HepG2 (cell line): ENCODE data around the gene KLHDC2. TPM values are rescaled to one million over a fixed set of nuclear protein-coding genes. Genes with fewer than 3 reads are reported as not detected.

Source experiments
- ARID2 ChIP-seq: sonication (generic); formaldehyde crosslinking; IDR thresholded peaks from 2 replicates; pipeline ENCODE4 v1.8.1; 2022; ENCODE audit warnings: mild to moderate bottlenecking, missing genetic modification reagents, borderline replicate concordance
- ATF2 ChIP-seq: sonication (generic); formaldehyde crosslinking; IDR thresholded peaks from 2 replicates; pipeline ENCODE4 v1.4.0; 2020; ENCODE audit warnings: missing genetic modification reagents
- ATF6 ChIP-seq: sonication (generic); formaldehyde crosslinking; conservative IDR thresholded peaks from 2 replicates; pipeline ENCODE4 v1.4.0; 2020; ENCODE audit warnings: missing genetic modification reagents
- BCL6 ChIP-seq: IDR thresholded peaks from 2 replicates; pipeline ENCODE4 v1.6.1; 2016; ENCODE audit warnings: missing genetic modification reagents, missing compliant biosample characterization
- HNRNPL ChIP-seq: fragments of 200-400 bp; formaldehyde crosslinking; IDR thresholded peaks from 2 replicates; pipeline ENCODE4 v1.6.1; 2017; ENCODE audit warnings: mild to moderate bottlenecking, low read depth, low read length
- NFIC ChIP-seq: IDR thresholded peaks from 2 replicates; pipeline ENCODE4 v1.6.1; 2012; ENCODE audit warnings: mild to moderate bottlenecking, low read length, inconsistent platforms
- SATB2 ChIP-seq: sonication (generic); formaldehyde crosslinking; IDR thresholded peaks from 2 replicates; pipeline ENCODE4 v1.5.0; 2020; ENCODE audit warnings: missing genetic modification reagents
- SP140L ChIP-seq: sonication (generic); formaldehyde crosslinking; IDR thresholded peaks from 2 replicates; pipeline ENCODE4 v1.4.0; 2020; ENCODE audit warnings: missing genetic modification reagents, borderline replicate concordance
- ZBTB26 ChIP-seq: IDR thresholded peaks from 2 replicates; pipeline ENCODE4 v1.6.1; 2016; ENCODE audit warnings: missing compliant biosample characterization, missing genetic modification reagents, borderline replicate concordance
- ZBTB43 ChIP-seq: sonication (generic); formaldehyde crosslinking; conservative IDR thresholded peaks from 2 replicates; pipeline ENCODE4 v1.4.0; 2020; ENCODE audit warnings: missing genetic modification reagents
- ZNF280D ChIP-seq: sonication (generic); formaldehyde crosslinking; IDR thresholded peaks from 2 replicates; pipeline ENCODE4 v1.5.1; 2020; ENCODE audit warnings: mild to moderate bottlenecking, missing genetic modification reagents
- ZNF580 ChIP-seq: IDR thresholded peaks from 2 replicates; pipeline ENCODE4 v1.6.1; 2016; ENCODE audit warnings: low read depth, borderline replicate concordance
- ZNF773 ChIP-seq: sonication (generic); formaldehyde crosslinking; IDR thresholded peaks from 2 replicates; pipeline ENCODE4 v1.4.0; 2020; ENCODE audit warnings: missing genetic modification reagents, borderline replicate concordance
- polyA plus RNA-seq, 8 experiments: library from polyadenylated mRNA; depleted of rRNA in 3 of 8; stranded (reverse) in 7 of 8; unstranded in 1 of 8; fragments of >200 nt; fragmentation: Illumina TruSeq in 4 of 8; extraction: Trizol in 4 of 8; gene quantifications; 2 replicates each; pipeline versions ENCODE4 v1.2.1 to v1.2.3, GENCODE V29; 2011 to 2016; ENCODE audit warnings: low read depth in 4 of 8, missing spikeins in 1 of 8, mixed read lengths in 1 of 8; ENCODE audit not compliant: insufficient read depth in 1 of 8
- total RNA-seq, 5 experiments: library from RNA; depleted of rRNA; stranded (reverse); fragments of >200 nt; fragmentation: Illumina TruSeq; extraction: Trizol; gene quantifications; 2 replicates each; pipeline ENCODE4 v1.2.3, GENCODE V29; 2016; ENCODE audit warnings: low read depth in 1 of 5

The KLHDC2 gene
- total and polyA plus RNA-seq, 2 of the 13 experiments (the other 11 are each of a cell fraction or from before 2014, with no cell fraction given) = 95.5 to 170 TPM

GRCh38 chr14:49770212-49770817, 2.4 kb downstream of the KLHDC2 start (continued):
- TF ChIP-seq ZNF580 (CRISPR knock-in tag) (no peak; the same call in 1 of the 2 replicates), ZBTB26 (CRISPR knock-in tag) (no peak), HNRNPL (no peak), ZBTB43 (CRISPR knock-in tag) (peak; percentile 63; the same call in 1 of the 2 replicates), ATF6 (CRISPR knock-in tag) (no peak), ARID2 (CRISPR knock-in tag) (peak; percentile 80; the same call in 1 of the 2 replicates), ZNF280D (no peak), ATF2 (CRISPR knock-in tag) (peak; percentile 63; the same call in 1 of the 2 replicates), NFIC (peak; percentile 68; the same call in 1 of the 2 replicates), SATB2 (CRISPR knock-in tag) (no peak), ZNF773 (CRISPR knock-in tag) (no peak), SP140L (CRISPR knock-in tag) (no peak), BCL6 (peak; percentile 89)
